ENCODE measurements around the gene BTN2A1. TPM values are rescaled to one million over a fixed set of nuclear protein-coding genes. Genes with fewer than 3 reads are reported as not detected.
"Not testable (repeated sequence)": the region's sequence is repeated elsewhere in the genome, so short reads cannot be mapped to it uniquely, and the experiment has no call there.

The BTN2A1 gene
- total RNA-seq, 4 donors from 2014 or later = 15.3 to 35.8 (median 20.7) TPM

- TF ChIP-seq EP300 (IDR thresholded peaks at IDR 0.05; ENCODE audit: low read depth) = no peak
- H3K9me3 ChIP-seq = no peaks in the 10 kb centered on the region
- intact Hi-C loops (cut with DNase I; ENCODE audit: low total_unique reads) = no loop called here
- in situ Hi-C loops (cut with MboI; ENCODE audit: low pct_ligation_motif_present in 1 of 4, low pct_unique_long_range_greater_than_20kb in 1 of 4, low sequenced_read_pairs in 3 of 4) = no loop called here
- no peak for DNase-seq
- H3K27ac ChIP-seq = no peak overlapping the region
- 95% methylated on average over 4 to 5 of the region's 5 CpGs for WGBS, 2 donors (ENCODE audit: low coverage in 1 of 2)
- H3K4me3 ChIP-seq = no peak overlapping the region
- no peaks in the 10 kb centered on the region for H3K4me1 ChIP-seq
- no peaks in the 10 kb centered on the region for H3K27me3 ChIP-seq
- H3K36me3 ChIP-seq = peaks cover 0 to 6% (median 0%) of the 10 kb centered on the region in 4 donors
Measured at GRCh38 chr6:26430787-26431186, 27.0 kb upstream of the BTN2A1 start.

DNA sequence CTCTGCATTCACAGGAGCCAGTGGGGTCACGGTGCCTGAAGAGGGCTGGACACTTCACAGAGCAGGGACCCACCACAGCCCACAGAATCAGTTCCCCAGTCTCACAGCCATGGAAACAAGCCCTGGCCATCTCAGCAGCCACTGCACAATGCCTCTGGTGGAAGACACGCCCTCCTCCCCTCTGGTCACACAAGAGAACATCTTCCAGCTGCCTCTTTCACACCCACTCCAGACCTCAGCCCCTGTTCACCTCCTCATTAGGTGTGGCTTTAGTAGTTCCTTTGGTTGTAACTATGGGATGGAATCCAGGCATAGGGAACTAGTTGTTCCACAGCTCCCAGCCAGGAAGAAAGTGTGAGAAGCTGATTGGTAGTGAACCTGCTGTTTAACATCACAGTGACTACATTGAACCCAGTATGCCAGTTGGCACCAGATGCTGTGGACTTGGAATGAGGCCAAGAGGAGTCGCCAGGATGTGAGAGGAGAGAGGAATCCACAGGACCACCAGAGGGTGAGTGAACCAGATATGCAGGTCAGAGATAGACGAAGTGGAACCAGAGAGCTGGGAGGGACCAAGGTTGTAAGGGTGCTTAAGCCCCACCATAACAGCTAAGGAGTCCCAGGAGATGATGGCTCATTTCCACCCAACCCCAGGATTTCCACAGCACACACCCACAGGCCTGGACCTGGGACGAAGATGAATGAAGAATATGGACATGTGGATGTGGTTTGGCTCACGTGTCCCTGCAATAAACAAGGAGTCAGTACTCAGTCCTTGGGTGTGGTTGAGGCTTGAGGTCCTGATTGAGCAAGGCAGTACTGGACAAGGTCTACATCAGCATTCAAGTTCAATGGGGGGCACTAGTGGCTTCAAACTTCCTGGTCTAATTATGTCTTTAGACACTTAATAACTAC, 26.2 kb upstream of the BTN2A1 start:
- Histone ChIP-seq H3K9me3 (no peaks in the 10 kb centered on the region), H3K27ac (no peak overlapping the region), H3K4me3 (no peak overlapping the region), H3K27me3 (no peaks in the 10 kb centered on the region), H3K36me3 (peaks cover 0 to 6% (median 0%) of the 10 kb centered on the region in 4 donors), H3K4me1 (no peaks in the 10 kb centered on the region)
- DNase-seq = no peak
- 81 to 86% methylated on average over 4 to 6 of the region's 6 CpGs for WGBS, 2 donors (ENCODE audit: low coverage in 1 of 2)
- TF ChIP-seq, protein P1, sequence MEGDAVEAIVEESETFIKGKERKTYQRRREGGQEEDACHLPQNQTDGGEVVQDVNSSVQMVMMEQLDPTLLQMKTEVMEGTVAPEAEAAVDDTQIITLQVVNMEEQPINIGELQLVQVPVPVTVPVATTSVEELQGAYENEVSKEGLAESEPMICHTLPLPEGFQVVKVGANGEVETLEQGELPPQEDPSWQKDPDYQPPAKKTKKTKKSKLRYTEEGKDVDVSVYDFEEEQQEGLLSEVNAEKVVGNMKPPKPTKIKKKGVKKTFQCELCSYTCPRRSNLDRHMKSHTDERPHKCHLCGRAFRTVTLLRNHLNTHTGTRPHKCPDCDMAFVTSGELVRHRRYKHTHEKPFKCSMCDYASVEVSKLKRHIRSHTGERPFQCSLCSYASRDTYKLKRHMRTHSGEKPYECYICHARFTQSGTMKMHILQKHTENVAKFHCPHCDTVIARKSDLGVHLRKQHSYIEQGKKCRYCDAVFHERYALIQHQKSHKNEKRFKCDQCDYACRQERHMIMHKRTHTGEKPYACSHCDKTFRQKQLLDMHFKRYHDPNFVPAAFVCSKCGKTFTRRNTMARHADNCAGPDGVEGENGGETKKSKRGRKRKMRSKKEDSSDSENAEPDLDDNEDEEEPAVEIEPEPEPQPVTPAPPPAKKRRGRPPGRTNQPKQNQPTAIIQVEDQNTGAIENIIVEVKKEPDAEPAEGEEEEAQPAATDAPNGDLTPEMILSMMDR (IDR thresholded peaks at IDR 0.05) = no peak
- no peak for TF ChIP-seq POLR2AphosphoS5 (IDR thresholded peaks at IDR 0.05)
- no peak for TF ChIP-seq POLR2A (IDR thresholded peaks at IDR 0.05)
- TF ChIP-seq EP300 (IDR thresholded peaks at IDR 0.05; ENCODE audit: low read depth) = no peak
- in situ Hi-C loops (cut with MboI; ENCODE audit: low pct_ligation_motif_present in 1 of 4, low pct_unique_long_range_greater_than_20kb in 1 of 4, low sequenced_read_pairs in 3 of 4) = no loop called here
- intact Hi-C loops (cut with DNase I; ENCODE audit: low total_unique reads) = no loop called here

DNA sequence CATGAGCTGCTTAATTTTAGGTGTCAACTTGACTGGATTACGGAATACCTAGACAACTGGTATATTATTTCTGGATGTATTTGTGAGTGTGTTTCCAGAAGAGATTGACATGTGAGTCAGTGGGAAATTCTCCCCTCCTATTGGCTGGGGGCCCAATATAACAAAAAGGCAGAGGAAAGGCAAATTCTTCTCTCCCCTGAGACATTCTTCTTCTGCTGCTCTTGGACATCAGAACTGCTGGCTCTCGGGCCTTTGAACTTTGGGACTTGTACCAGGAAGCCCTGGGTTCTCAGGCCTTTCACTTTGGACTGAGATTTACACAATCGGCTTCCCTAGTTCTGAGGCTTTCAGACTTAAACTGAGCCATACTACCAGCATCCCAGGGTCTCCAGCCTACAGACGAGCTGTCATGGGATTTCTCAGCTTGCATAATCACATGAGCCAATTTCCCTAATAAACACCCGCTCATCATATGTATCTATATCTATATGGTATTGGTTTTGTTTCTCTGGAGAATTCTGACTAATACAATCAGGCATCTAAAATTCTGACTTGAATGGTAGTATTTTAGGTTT, 25.0 kb upstream of the BTN2A1 start:
- TF ChIP-seq POLR2A (IDR thresholded peaks at IDR 0.05) = no peak
- TF ChIP-seq, protein P1 (IDR thresholded peaks at IDR 0.05) = no peak
- TF ChIP-seq POLR2AphosphoS5 (IDR thresholded peaks at IDR 0.05) = no peak
- no peak for TF ChIP-seq EP300 (IDR thresholded peaks at IDR 0.05; ENCODE audit: low read depth)

DNA sequence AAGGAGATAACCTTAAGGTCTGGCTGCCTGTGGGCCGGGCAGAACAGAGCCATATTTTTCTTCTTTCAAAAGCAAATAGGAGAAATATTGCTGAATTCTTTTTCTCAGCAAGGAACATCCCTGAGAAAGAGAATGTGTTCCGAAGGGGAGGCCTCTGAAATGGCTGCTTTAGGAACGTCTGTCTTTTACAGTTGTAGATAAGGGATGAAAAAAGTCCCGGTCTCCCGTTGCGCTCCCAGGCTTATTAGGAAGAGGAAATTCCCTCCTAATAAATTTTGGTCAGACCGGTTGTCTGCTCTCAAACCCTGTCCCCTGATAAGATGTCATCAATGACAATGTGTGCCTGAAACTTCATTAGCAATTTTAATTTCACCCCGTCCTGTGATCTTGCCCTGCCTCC, 24.1 kb upstream of the BTN2A1 start:
- DNase-seq; intact Hi-C loops (cut with DNase I; ENCODE audit: low total_unique reads); H3K9me3 ChIP-seq; in situ Hi-C loops (cut with MboI; ENCODE audit: low pct_ligation_motif_present in 1 of 4, low pct_unique_long_range_greater_than_20kb in 1 of 4, low sequenced_read_pairs in 3 of 4); H3K27me3 ChIP-seq; H3K4me3 ChIP-seq; H3K27ac ChIP-seq; H3K36me3 ChIP-seq; H3K4me1 ChIP-seq: not testable (repeated sequence)
- 88 to 96% methylated on average over 8 of the region's 8 CpGs for WGBS, 2 donors (ENCODE audit: low coverage in 1 of 2)

More for the DNA sequence above, 25.0 kb upstream of the BTN2A1 start:
- no peaks in the 10 kb centered on the region for H3K27me3 ChIP-seq
- H3K9me3 ChIP-seq = no peaks in the 10 kb centered on the region
- no peak overlapping the region for H3K4me3 ChIP-seq
- H3K27ac ChIP-seq = no peak overlapping the region
- in situ Hi-C loops (cut with MboI; ENCODE audit: low pct_ligation_motif_present in 1 of 4, low pct_unique_long_range_greater_than_20kb in 1 of 4, low sequenced_read_pairs in 3 of 4) (no loop called here), intact Hi-C loops (cut with DNase I; ENCODE audit: low total_unique reads) (no loop called here)
- H3K36me3 ChIP-seq = peaks cover 0 to 6% (median 0%) of the 10 kb centered on the region in 4 donors
- DNase-seq = no peak
- H3K4me1 ChIP-seq = no peaks in the 10 kb centered on the region
- WGBS, 2 donors (ENCODE audit: low coverage in 1 of 2) = 92 to 94% methylated on average over 4 to 5 of the region's 5 CpGs

DNA sequence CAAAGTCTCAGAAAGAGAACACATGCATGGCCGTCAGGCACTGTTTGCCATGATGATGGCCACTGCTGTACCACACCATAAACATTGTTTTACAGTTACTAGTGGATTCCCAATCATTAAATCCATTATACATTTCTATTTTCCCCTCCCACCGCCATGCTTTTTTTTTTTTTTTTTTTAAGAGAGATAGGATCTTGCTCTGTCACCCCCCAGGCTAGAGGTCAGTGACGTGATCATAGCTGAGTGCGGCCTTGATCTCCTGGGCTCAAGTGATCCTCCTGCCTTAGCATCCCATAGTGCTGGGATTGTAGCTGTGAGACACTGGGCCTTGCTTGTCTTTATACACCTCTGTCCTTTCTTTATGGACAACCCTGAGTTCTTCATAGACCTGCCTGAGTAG, 21.7 kb upstream of the BTN2A1 start:
- intact Hi-C loops (cut with DNase I; ENCODE audit: low total_unique reads) = no loop called here
- no peak overlapping the region for H3K4me3 ChIP-seq

More for the DNA sequence above, 21.7 kb upstream of the BTN2A1 start:
- H3K36me3 ChIP-seq = peaks cover 0 to 6% (median 0%) of the 10 kb centered on the region in 4 donors
- peaks cover 0 to 11% (median 6%) of the 10 kb centered on the region in 4 donors for H3K4me1 ChIP-seq
- no peaks in the 10 kb centered on the region for H3K9me3 ChIP-seq
- in situ Hi-C loops (cut with MboI; ENCODE audit: low pct_ligation_motif_present in 1 of 4, low pct_unique_long_range_greater_than_20kb in 1 of 4, low sequenced_read_pairs in 3 of 4) = no loop called here
- no peak for DNase-seq
- 95 to 98% methylated on average over 2 to 4 of the region's 4 CpGs for WGBS, 2 donors (ENCODE audit: low coverage in 1 of 2)
- H3K27me3 ChIP-seq = no peaks in the 10 kb centered on the region
- TF ChIP-seq POLR2AphosphoS5 (IDR thresholded peaks at IDR 0.05) = no peak
- no peak for TF ChIP-seq EP300 (IDR thresholded peaks at IDR 0.05; ENCODE audit: low read depth)
- no peak for TF ChIP-seq POLR2A (IDR thresholded peaks at IDR 0.05)
- TF ChIP-seq, protein P1 (IDR thresholded peaks at IDR 0.05) = no peak
- no peak overlapping the region for H3K27ac ChIP-seq

All from transverse colon (tissue), 4 donors.